HT-29 (cell line): ENCODE measurements around the gene ROPN1L. TPM values are rescaled to one million over a fixed set of nuclear protein-coding genes. Genes with fewer than 3 reads are reported as not detected.

Experiments
- DNase-seq: peaks from one replicate; pipeline ENCODE4 v3.0.0-alpha.2; 2015; ENCODE audit warnings: low spot score
- total RNA-seq: library from RNA; depleted of rRNA; stranded (reverse); fragments of >200 nt; shearing (Covaris generic); gene quantifications from 2 replicates; pipeline ENCODE4 v1.2.3, GENCODE V29; 2014

ROPN1L gene
- total RNA-seq, 1 experiment from 2014 or later: not detected

DNA sequence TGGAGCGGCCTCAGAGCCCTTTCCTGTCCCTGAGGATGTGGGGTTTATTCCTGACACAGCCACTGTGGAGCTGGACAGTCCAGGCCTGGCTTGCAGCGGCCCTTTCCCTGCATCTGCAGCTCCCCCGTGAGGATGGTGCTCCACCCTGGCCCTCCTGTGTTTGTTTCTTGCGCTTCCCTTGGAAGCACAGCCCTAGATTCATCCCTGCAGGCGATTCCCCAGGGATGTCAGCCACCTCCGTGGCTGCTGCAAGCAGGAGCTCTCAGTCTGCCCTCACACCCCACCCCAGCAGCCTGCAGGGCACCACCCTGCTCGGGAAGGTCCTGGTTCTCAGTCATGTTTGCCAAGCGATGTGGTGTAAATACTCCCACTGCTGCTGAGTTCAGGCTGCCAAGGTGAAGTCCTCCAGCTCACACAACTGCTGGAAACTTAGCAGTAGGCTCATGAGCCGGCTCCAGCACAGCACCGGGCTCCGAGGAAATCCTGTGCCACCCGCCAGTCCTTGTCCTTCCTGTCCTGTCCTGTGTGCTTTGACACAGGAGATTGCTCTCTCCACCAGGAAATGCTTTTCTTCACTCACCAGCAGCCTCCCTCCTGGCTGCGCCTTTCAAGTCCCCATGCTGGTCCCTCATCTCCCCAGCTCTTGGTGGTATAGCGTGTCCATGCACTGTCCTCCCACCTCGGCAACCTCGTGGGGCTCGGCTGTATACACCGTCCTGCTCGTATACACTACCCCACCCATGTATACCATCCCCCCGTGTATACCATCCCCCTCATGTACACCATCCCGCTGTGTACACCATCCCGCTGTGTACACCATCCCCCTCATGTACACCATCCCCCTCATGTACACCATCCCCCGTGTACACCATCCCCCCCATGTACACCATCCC is 16.2 kb downstream of the ROPN1L start:
- DNase-seq: peak; percentile 47

DNA sequence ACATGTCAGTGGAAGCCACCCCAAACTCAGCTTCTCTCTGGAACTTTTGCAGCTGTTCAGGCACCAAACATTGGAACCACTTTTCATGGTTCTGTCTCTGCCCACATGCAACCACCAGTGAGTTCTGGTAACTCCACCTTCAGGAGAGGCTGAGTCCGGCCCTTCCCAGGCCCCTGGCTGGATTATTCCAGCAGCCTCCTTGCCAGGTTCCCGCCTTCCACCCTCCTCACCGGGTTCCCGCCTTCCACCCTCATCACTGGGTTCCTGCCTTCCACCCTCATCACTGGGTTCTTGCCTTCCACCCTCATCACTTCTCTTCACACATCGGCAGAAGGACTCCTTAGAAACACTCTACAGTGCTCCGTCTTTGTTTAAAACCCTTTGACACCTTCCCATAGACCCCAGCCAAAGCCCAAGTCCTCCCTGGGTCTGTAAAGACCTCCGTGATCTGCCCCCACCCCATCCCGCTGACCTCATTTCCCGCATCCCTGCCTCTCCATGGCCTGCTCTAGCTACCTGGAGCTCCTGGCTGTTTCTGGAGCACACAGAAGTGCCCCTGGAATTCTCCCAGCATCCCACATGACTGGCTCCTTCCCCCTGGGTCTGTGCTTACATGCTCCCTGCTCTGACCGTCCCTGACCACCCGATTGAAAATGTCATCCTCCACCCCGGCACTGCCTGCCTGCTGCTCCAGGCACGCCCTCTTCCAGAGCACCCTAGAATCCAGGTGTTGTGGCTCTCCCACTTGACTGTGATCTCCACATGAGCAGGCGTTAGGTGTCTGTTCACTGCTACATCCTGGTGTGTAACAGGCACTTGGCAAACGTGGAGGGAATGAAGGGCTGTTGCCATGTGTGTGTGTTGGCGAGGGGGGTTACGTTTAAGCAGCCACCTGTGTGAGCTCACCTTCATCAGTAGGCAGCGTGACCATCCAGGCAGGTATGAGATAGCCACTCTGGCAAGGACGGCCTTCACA is 17.7 kb downstream of the ROPN1L start:
- DNase-seq: no peak

DNA sequence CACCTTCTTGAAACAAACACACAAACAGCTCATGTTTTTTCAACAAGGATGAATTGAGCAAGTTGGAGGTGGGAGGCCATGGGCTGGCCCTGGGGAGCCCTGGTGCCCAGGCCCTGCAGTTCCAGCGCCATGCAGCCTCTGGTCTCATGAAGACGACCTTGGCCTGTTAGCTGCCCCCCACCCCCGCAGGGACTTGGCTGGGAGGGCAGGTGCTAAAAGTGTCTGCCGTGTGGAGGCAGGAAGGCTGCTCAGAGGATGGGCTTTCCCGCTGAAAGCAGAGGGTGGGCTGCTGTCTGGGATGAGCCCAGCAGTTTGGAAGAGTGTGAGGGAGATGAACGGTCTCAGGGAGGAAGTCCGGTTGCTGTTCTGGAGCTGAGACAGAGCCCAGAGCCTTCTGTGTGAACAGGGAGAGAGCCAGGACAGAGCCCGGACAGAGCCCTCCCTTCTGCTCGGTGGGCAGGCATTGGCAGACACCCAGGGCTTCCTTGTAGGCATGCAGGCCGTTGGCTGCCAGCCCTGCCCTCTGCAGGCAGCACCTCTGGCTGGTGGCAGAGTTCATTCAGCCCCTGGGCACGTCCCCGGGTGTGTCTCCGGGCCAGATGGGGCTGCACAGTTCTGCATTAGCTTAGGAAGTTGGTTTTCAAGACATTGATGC is 18.7 kb downstream of the ROPN1L start:
- no peak for DNase-seq

DNA sequence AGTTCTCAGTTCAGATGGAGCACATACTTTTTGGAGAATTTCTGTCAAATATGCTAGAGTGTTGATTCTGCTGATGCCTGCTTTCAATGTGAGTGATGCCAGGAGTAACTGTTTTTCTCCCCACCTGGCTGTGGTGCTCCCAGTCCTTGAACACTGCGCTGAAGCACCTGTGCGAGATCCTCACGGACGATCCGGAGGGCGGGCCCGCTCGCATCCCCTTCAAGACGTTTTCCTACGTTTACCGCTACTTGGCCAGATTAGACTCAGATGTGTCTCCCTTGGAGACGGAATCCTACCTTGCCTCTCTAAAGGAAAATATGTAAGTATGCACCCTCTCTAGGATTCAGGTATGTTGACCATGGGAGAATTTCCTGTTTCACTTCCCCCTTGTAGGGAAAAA is 19.4 kb downstream of the ROPN1L start:
- no peak for DNase-seq

DNA sequence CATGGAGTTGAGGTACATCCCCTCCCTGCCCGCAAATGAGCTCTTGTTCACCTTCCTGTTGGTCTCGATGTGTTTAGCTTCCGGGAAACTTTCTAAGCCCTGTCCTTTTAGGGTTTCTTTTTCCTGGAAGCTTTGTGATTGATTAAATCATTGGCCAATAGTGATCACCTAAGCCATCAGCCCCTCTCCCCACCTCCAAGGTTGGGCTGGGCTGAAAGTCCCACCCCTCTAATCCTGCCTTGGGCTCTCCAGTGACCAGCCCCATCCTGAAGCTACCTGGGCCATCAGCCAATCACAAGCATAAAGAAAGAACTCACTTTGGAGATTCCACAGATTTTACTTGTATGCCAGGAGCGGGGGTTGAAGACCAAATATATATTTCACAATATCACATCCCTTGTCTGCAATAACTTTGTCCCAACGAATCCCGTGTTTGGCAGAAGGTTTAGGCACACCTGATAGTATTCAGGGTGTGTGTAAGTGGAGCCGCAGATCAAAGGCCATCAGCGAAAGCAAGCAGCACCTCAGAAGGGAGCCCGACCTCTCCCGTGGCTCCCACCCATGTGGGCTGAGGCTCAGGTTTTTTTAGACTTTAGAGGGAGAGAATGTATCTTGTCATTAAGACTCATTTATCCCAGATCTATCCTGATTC is 20.4 kb downstream of the ROPN1L start:
- no peak for DNase-seq

DNA sequence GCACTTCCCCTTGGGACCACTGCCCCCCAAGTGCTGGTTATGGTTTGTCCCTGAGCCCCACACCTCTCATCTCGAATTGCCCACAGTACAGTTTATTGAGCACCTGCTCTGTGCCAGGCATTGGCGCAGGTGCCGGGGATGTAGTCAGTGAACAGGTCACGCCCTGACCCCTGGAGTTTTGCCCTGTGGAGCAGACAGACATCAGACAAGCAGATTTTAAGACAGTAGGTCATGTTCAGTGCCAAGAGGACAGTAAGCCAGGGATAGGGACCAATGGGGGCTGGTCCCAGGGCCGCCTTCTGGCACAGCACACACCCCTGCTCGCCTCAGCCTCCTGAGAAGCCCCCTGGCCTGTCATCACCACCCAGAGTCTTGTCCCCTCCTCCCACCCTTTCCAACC is 21.9 kb downstream of the ROPN1L start:
- no peak for DNase-seq

DNA sequence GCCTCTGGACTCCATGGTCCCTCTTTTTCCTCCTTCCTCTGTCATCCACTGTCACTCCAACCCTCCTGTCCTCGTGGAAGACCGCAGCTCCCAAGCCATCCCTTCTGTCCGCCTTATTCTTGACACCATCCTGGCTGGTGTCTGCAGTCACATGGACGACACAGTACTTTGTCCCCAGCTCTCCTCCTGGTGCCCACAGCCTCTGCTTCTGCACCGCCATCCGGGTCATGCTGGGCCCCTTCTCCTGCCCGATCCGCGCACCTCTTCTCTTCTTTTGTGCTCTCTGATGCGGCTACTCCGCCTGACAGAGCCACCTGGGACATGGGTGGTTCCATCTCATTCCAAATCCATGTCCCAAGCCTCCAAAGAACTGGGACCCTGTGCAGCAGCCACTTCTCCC is 22.5 kb downstream of the ROPN1L start:
- no peak for DNase-seq

DNA sequence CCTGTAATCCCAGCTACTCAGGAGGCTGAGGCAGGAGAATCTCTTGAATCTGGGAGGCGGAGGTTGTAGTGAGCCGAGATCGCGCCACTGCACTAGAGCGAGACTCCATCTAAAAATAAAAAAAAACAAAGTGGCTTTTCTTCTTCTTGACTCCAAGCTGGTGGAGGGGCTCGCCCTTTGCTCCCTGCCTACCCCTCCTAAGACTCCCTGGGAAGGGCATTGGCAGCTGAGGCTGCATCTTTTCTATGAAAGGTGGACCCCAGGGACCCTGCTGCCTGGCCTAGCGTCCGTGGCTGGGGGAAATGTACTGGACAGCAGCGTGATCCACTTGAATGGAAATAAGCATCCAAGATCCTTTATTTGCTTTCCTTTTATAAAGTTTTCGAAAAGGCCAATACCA is 24.0 kb downstream of the ROPN1L start:
- DNase-seq: no peak

DNA sequence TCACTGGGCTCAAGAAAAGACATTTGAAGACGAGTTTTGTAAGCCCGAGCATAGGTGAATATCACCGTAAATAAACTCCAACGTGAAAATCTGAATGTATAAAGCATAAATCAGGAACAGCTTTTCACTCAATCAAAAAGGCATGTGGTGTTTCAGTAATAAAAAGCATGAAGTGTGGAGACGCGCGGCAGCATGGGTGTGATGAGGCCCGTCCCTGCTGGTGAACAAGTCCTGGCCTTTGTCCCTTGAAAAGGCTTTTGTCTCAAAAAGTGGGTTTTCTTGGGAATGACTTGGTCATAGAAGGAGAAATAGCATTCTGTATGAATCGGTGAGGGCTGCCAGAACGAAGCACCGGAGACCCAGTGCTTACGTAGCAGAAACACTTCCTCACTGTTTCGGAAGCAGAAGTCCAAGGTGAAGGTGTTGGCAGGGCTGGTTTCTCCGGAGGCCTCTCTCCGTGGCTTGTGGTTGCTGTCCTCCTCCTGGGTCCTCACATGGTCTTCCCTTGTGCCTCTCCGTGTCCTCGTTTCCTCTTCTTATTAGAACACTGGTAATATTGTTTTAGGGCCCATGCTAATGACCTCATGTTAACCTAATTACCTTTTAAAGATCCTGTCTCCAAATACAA is 24.9 kb downstream of the ROPN1L start:
- DNase-seq: no peak

DNA sequence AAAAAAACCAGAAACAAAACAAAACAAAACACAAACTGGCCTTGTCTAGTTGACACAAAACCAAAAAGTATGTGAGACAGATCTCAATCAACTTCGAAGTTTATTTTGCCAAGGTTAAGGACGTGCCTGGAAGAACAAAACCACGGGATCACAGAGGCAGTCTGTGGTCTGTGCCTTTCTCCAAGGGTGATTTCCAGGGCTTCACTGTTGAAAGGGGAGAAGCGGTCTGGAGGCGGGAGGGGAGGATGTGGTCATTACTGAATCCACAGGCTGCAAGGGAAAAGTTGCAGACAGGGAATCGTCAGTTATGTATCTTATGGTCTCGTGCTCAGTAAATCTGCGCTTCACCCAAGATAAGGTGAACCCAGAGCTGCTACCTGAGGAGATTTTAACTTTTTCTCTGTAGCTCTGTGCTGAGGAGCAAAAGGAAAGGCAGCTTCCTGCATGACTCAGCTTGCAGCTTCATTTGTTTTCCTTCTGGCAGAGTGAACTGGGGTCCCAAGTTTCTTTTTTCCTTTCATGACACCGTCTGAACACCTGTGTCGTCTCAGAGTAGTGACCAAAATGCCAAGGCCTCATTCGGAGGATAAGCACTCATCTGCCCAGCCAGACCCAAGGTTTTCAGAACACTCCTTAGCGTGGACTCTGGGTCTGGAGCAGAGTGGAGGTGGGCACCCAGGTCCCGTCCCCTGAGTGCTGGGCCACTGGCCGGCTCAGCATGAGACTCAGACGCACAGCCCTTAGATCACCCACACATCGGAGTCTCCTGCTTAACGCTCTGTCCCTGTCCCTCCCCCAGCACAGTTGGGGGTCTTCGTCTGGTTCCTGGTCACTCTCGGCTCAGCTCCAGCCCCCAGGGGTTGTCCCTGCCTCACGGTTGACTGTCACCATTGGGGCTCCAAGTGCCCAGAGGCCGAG is 25.9 kb downstream of the ROPN1L start:
- no peak for DNase-seq

DNA sequence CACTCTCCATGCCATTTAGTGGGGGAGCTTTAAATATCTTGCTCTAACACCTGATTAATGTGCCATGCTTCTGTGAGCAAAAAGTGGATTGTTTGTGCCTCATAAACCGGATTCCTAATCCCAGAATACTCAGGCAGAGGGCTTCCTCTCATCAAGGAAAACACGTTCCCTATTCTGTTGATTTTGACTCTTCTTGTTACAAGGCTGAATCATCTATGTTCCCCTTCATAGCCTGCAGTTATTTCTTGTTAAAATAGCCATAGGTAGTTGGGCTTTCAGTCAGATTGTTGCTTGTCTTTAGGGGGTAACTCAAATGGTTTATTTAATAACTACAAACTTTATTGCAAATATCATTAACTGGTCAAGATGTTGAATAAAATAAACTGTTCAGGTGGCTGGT is 26.6 kb downstream of the ROPN1L start:
- no peak for DNase-seq

DNA sequence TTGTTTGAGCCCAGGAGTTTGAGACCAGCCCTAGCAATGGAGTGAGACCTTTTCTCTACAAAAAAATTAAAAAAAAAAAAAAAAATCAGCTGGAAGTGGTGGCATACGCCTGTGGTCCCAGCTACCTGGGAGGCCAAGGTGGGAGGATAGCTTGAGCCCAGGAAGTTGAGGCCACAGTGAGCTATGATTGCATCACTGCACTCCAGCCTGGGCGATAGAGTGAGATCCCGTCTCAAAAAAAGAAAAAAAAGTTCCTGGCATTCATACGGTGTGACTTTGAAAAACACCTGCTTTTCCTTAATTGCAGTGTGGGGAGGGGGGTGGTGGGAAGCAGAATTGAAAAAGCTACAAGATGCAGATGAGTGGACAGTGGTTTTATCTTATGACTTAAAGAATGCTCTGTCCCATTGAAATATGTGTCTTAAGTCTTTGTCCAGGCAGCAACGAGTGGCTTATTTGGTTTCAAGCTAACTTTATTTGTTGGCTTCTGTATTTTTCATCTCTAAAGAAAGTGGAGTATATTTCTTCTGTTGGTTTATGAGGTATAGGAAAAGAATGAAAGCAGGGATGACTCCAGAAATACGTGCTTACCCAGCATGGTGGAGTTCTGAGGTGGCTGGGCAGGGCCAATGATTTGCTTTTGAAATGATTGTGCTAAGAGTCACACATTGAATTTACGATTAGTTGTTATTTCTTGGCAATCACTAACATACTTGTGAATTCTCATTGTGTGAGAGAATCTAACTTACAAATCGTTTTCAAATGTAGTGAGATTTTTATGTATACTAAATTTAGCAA is 27.8 kb downstream of the ROPN1L start:
- no peak for DNase-seq

DNA sequence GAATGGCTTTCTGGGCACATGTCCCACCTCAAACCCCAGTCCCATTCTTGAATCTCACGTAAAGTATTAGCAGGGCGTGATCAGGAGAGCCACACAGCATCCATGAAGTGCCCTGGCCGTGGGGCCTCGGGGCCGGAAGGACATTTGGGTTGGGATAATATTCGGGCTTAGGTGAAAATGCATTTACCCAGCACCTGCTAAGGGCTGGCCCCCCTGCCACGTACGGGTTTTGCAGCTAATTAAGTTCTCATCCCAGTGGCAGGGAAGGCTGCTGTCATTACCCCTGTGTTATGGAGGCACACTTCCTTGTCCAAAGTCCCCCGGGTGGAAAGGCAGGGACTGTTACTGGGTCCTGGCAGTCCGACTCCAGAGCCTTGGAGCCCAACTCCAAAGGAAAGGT is 29.0 kb downstream of the ROPN1L start:
- no peak for DNase-seq

DNA sequence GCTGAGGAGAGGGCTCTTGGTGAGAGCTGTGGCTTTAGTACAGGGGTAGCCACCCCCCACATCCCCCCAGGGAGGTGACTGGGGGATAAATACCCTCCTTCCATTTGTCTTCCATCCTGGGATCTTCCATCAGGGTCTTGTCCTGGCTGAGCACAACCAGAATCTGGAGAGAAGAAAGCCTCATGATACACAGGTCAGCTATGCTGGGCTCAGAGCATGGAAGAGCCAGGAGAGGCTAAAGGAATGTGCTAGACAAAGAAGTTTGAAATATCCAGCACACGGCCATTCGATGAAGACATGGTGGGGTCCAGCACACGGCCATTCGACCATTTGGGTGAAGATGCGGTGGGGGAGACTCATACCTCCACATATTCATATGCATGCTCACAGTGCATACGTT is 30.0 kb downstream of the ROPN1L start:
- no peak for DNase-seq

DNA sequence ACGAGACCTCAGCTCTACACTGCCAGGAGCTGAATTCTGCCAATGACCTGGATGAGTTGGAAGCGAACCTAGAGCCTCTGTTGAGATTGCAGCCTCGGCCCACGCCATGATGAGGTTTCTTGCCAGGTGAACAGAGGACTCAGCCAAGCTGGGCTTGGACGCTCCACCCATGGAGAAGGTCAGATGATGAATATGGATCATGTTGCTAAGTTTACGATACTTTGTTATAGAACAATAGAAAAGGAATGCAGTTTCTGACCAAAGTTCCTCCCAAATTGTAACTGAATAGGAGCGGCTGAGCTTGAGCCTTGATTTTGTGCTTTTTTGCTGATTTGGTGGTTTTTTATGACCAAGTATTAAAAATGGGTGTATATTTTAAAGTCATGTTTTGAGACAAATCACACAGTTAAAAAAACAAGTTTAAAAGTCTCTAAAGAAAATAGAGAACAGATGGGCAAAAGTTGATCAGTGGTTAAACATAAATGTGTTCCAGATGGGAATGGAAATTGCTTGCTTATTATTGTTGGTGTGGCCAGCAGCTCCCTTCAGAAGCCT is 32.9 kb downstream of the ROPN1L start:
- no peak for DNase-seq

DNA sequence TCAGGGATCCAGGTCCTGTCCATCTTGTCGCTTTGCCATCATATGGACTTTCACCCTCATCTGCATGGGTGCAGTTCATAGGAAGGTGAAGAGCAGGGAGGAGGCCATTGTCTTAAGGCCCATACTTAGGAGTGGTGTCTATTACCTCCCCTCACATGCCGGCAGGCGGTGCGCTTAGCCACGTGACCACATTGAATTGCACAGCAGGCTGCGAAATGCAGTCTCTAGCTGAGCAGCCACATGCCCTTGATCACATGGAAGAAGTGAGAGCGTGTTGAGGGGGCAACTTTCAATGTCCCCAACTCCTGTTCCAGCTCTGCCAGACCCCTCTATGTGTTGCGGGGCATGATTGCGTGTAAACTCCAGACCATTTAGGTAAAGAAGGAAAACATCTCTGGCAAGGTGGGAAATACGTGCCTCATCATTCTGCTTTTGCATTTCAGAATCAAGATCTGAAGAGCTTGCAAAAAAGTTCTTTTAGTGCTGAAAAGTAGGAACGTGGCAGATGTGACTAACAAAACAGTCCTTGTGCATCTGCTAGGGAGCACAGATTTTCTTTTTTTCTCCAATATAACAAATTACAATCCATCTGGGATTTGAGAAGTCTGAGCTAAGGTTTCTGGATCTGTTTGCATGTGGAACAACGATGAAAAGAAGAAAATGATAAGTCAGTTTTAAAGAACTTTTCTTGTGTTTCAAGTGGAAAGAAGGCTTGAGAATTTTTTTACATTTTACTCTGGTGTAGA is 34.4 kb downstream of the ROPN1L start:
- no peak for DNase-seq

DNA sequence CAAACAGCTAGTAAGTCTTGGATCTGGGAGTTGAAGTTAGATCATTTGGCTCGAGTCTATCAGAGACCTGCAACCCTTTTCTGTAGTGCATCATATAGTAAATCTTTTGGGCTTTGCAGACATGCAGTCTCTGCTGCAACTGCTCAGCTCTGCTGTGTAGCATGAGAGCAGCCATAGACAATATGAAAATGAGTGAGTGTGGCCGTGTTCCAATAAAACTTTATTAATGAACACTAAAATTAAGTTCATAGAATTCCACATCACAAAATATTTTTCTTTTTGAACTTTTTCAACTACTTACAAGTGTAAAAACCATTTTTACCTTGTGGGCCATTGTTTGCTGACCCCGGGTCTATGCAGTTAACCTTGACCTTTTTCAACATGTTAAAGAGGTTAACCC is 35.2 kb downstream of the ROPN1L start:
- DNase-seq: no peak

DNA sequence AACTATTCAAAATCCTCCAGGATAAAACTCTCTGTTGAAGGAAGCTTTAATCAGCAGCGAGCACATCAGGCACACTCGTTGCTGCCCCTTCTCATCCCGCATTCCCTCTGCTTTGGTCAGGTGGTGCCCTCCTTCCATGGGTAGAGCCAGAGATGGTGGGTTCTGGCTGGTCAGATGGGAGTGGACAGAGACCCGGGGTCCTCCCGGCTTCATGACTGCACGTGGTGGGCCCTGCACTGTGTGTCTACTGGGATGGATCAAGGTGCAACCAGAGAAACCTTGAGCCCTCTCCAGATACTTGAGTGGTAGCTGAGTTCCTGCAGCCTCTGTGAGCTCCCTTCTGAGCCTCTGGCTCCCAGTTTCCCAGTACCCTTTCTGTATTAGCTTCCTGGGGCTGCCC is 36.3 kb downstream of the ROPN1L start:
- DNase-seq: no peak
